Measurements from ENCODE around the gene LY6G5C. TPM values are rescaled to one million over a fixed set of nuclear protein-coding genes. Genes with fewer than 3 reads are reported as not detected.

LY6G5C gene
- total RNA-seq, 4 donors from 2014 or later, result 0.57 to 0.83 TPM; not detected in 2

- DNase-seq, result no peak
- Histone ChIP-seq H3K4me3 (no peak overlapping the region), H3K4me1 (no peaks in the 10 kb centered on the region), H3K27ac (no peak overlapping the region), H3K36me3 (peaks cover 35 to 100% (median 69%) of the 10 kb centered on the region in 3 donors), H3K27me3 (no peaks in the 10 kb centered on the region), H3K9me3 (no peaks in the 10 kb centered on the region)
- intact Hi-C loops (cut with DNase I), result no loop called here
- 88 to 93% methylated on average over 6 of the region's 6 CpGs for WGBS, 2 donors
- TF ChIP-seq, protein P1, sequence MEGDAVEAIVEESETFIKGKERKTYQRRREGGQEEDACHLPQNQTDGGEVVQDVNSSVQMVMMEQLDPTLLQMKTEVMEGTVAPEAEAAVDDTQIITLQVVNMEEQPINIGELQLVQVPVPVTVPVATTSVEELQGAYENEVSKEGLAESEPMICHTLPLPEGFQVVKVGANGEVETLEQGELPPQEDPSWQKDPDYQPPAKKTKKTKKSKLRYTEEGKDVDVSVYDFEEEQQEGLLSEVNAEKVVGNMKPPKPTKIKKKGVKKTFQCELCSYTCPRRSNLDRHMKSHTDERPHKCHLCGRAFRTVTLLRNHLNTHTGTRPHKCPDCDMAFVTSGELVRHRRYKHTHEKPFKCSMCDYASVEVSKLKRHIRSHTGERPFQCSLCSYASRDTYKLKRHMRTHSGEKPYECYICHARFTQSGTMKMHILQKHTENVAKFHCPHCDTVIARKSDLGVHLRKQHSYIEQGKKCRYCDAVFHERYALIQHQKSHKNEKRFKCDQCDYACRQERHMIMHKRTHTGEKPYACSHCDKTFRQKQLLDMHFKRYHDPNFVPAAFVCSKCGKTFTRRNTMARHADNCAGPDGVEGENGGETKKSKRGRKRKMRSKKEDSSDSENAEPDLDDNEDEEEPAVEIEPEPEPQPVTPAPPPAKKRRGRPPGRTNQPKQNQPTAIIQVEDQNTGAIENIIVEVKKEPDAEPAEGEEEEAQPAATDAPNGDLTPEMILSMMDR (IDR thresholded peaks at IDR 0.05), result no peak
- TF ChIP-seq POLR2A (IDR thresholded peaks at IDR 0.05), result no peak
These were observed 10.2 kb upstream of the LY6G5C start for GRCh38 chr6:31691078-31691463.

DNA sequence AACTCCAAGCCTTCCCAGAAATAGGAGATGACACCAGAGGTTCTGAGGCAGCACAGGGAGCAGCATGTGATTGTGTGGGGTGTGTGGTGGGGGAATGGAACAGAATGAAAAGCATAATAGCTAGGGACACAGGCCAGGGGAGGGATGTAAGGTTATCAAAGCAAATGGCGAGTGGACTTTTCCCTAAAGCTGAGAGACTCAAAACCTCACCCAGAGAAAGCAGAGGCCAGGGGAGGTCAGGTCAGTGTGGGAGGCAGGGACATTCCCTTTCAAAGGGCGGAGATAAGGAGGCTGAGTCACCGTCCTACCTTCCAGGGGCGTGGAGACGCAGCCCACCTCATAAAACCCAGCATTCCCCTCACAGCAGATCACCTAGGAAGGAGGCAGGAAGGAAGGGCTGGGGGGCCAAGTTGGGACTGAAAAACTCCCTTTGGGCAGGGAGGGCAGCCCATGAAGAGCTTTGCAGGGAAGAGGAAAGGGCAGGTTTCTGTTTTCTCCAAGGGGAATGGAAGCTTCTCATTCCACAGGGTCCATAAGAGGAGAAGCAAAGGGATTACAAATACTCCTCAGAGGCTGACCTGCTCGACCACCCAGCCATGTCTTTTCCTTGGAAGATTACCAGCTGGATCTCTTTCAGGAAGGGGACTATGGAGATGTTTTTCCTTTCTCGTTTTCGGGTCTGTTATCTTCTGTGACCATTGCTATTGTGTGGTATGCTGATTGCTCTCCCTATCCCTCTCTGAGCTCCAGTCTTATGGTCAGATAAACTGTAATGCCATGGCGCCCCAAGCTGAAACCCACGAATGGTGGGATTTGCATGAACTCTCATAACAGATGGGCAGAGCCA, 9.6 kb upstream of the LY6G5C start:
- Histone ChIP-seq H3K4me3 (no peak overlapping the region), H3K4me1 (no peaks in the 10 kb centered on the region), H3K9me3 (no peaks in the 10 kb centered on the region), H3K27ac (no peak overlapping the region), H3K36me3 (peaks cover 35 to 100% (median 68%) of the 10 kb centered on the region in 3 donors), H3K27me3 (no peaks in the 10 kb centered on the region)
- intact Hi-C loops (cut with DNase I), result no loop called here
- no peak for TF ChIP-seq POLR2A (IDR thresholded peaks at IDR 0.05)
- TF ChIP-seq, protein P1 (IDR thresholded peaks at IDR 0.05), result no peak
- WGBS, 2 donors, result 60 to 64% methylated on average over 10 of the region's 10 CpGs
- no peak for DNase-seq

- Histone ChIP-seq H3K9me3 (no peaks in the 10 kb centered on the region), H3K36me3 (peaks cover 32 to 97% (median 61%) of the 10 kb centered on the region in 3 donors), H3K4me3 (no peak overlapping the region), H3K27me3 (no peaks in the 10 kb centered on the region), H3K27ac (no peak overlapping the region), H3K4me1 (no peaks in the 10 kb centered on the region)
- no peak for DNase-seq
- intact Hi-C loops (cut with DNase I), result loop anchor here (10.0 kb wide), 1 partner anchor 145 kb away; no protein-coding TSS in a partner anchor
- WGBS, 2 donors, result 65 to 82% methylated on average over 9 of the region's 11 CpGs
- no peak for TF ChIP-seq POLR2A (IDR thresholded peaks at IDR 0.05)
- TF ChIP-seq, protein P1 (IDR thresholded peaks at IDR 0.05), result peak in 1 of 6 experiments; percentile 32
These were observed 8.6 kb upstream of the LY6G5C start for GRCh38 chr6:31689249-31690110.

GRCh38 chr6:31687860-31688693, 7.2 kb upstream of the LY6G5C start:
- no peaks in the 10 kb centered on the region for H3K9me3 ChIP-seq
- H3K27ac ChIP-seq, result no peak overlapping the region
- H3K4me3 ChIP-seq, result no peak overlapping the region
- DNase-seq, result no peak
- H3K27me3 ChIP-seq, result no peaks in the 10 kb centered on the region
- peaks cover 0 to 10% (median 2%) of the 10 kb centered on the region in 3 donors for H3K4me1 ChIP-seq
- WGBS, 2 donors, result 80 to 90% methylated on average over 3 to 11 of the region's 14 CpGs
- intact Hi-C loops (cut with DNase I), result loop anchor here (10.0 kb wide), 1 partner anchor 147 kb away; no protein-coding TSS in a partner anchor
- peaks cover 31 to 88% (median 51%) of the 10 kb centered on the region in 3 donors for H3K36me3 ChIP-seq
- TF ChIP-seq, protein P1 (IDR thresholded peaks at IDR 0.05), result no peak
- no peak for TF ChIP-seq POLR2A (IDR thresholded peaks at IDR 0.05)

Data from esophagus squamous epithelium (tissue), 5 donors.